CD4-positive, alpha-beta T cell treated with Interleukin-4 for 4 hours (primary cell): Measurements from ENCODE around the gene TAB2.

ENCODE experiments used
- DNase-seq: peaks from one replicate; pipeline ENCODE4 v3.0.0-alpha.2; 2020

The TAB2 gene

GRCh38 chr6:149313070-149313469, 4.4 kb upstream of the TAB2 start:
- no peak for DNase-seq

DNA sequence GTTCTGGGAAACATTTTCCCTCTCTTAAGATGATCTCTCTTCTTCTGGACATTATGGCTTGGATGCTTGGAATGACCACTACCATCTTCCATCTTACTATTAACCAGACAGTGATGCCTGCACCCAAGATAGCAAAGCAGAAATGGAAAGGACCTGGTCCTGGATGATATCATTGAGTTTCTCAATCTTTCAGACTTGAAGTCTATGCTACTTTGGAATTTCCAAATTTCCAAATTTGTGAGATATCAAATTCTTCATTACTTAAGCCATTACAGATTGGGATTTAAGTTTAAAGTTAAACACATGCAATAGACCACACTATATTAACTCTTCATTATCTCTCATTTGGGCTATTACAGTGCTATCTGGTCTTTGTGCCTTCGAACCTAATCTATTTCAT, 3.7 kb upstream of the TAB2 start:
- no peak for DNase-seq

DNA sequence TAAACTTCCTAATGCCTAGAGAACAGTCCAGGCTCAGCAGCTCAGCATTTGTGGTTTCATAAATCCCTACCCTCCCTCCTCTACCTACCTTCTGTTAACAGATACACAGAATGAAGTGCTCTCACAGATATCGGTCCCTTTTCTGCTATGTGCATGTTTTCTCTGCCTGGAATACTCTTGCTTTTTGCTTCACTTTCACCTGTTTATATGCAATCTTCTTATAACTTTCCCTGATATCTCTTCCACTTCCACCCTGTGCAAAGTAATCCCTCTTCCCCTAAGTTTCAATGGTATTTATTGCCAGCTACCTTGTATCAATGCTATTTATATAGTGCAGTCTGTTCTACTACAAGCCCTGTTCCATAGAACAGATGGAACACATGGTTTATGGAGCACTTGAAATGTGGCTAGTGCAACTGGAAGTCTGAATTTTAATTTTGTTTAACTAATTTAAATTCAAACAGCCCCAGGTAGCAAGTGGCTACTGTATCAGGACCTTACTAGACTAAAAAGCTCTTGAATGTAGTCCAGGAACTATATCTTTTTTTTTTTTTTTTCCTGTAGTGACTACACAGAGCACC, 3.1 kb upstream of the TAB2 start:
- DNase-seq: no peak

- DNase-seq: no peak
Observed at GRCh38 chr6:149316108-149316727, 1.3 kb upstream of the TAB2 start.

DNA sequence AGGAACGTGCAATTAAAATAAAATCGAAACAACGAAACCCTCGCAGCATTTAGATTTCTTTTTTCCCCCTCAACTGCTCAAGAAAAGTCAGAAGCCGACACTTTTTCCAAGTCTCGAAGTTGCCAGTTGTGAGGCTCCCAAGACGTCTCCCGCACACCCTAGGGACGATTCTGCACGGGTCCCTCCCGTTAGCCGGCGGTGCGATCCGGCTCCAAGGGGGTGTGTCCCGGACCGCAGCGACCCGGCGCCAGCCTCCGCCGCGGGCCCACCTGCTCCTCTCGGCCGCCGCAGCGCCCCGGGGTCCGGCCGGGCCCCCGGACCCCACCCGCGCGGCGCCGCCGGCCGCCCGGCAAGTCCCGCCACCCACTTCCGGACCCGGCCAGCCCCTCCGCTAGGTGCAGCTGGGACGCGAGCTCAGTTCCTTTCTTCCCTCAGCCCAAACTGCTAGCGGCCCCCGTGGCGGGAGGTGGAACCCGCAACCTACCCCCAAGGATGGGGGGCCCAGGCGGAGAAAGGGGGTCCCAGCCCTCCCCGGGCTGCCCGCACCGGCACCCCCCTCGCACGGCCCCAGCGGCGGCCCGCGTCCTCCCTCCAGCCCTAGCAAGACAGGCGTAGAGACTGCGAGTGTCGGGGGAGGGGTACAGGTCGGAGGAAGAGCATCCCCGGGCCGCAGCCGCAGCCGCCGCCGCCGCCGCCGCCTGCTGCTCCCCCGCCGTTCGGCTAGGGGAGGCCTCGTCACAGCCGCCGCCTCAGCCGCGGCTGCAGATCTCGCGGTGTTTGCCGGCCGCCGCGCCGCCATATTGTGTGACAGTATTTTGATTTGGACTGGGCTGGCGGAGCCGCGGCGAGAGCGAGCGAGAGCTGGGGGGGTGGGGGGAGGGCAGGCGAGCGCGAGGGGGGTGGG, 520 bp upstream of the TAB2 start:
- DNase-seq: peak; percentile 95

- DNase-seq: peak; percentile 81
Observed at GRCh38 chr6:149318581-149319286, 1.2 kb downstream of the TAB2 start.

GRCh38 chr6:149319422-149319821, 1.9 kb downstream of the TAB2 start:
- DNase-seq: peak; percentile 78

DNA sequence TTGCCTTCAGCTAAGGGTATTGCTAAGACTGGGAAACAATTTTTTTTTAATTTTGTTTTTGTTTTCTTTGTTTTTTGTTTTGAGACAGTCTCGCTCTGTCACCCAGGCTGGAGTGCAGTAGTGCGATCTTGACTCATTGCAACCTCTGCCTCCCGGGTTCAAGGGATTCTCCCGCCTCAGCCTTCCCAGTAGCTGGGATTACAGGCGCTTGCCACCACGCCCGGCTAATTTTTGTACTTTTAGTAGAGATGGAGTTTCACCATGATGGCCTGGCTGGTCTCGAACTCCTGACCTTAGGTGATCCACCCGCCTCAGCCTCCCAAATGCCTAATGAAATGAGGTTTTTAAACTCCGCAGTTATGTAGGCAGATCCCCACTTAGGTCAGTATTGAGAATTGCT, 2.5 kb downstream of the TAB2 start:
- DNase-seq: peak; percentile 37

- DNase-seq: no peak
Observed at GRCh38 chr6:149320796-149321195, 3.3 kb downstream of the TAB2 start.

GRCh38 chr6:149323353-149323752, 5.8 kb downstream of the TAB2 start:
- DNase-seq: no peak

- DNase-seq: no peak
Observed at GRCh38 chr6:149323925-149324324, 6.4 kb downstream of the TAB2 start.

DNA sequence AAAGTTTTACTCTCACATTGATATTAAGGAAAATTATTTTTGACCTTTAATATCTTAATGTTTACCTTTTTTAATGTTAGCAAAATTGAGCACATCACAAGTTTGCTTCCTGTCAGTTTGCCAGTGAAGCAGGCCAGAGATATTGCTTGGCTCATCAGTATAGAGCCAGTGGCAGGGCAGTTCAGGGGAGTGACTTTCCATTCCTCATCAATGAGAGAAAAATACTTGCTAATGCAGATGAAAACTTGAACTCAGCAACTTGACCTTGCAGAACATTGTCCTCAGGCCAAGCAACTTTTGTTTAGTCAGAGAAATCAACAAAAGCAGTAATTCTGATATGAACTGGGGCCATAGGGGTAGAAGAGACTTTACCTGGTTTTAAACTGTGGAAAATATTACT, 6.9 kb downstream of the TAB2 start:
- peak; percentile 39 for DNase-seq

DNA sequence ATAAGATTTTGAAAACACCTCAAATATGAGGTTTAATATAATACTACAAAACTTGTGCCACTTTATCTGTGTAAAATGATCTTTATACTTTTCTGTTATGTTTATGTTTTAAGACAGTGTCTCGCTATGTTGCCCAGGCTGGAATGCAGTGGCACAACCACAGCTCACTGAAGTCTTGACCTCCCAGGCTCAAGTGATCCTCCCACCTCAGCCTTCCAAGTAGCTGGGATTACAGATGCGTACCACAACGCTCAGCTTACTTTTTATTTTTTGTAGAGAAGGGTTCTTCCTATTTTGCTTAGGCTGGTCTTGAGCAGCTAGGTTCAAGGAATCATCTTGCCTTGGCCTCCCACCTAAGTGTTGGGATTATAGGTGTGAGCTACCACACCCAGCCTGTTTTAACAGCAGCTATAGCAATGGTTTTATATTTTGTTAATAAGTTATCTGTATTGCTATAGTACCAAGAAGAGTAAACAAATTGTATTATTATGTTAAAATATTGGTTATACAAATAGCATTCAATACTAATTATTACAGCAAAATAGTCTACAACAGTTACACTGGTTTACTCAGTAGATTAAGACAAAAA, 8.2 kb downstream of the TAB2 start:
- no peak for DNase-seq

- no peak for DNase-seq
Observed at GRCh38 chr6:149327638-149328037, 10.1 kb downstream of the TAB2 start.

GRCh38 chr6:149328083-149328482, 10.6 kb downstream of the TAB2 start:
- DNase-seq: no peak

DNA sequence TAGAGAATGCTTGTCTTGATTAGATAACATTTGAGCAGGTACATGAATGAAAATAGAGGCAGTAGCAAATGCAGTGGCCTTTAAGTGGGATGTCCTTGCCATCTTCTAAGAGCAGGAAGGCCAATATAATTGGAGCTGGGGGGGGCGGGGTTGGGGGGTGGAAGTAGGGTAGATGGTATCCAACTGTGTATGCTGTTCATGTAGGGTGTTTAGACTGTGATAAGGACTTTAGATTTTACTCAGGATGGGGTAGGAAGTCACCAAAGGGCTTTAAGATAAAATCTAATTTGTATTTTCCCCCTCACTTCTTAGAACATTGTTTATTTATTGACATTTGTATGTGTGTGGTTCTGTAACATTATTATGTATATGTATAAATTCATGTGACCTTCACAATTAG, 12.0 kb downstream of the TAB2 start:
- DNase-seq: no peak

- no peak for DNase-seq
Observed at GRCh38 chr6:149330133-149330532, 12.6 kb downstream of the TAB2 start.

GRCh38 chr6:149331043-149331807, 13.7 kb downstream of the TAB2 start:
- no peak for DNase-seq

DNA sequence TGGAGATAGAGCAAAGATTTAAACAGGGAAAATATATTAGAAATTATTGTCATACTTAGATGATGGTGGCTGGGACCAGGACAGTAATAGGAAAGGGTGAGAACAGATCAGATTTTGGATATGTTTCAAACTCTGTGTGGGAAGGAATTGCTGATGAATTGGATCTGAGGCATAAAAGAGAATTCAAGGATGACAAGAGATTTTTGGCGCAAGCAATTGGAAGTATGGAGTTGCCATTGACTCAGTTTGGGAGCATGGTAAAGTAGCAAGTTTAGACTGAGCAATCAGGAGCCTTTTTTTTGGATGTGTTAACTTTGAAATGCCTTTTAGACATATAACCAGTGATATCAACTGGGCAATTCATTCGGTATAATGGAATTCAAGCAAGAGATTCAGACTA, 14.4 kb downstream of the TAB2 start:
- no peak for DNase-seq

GRCh38 chr6:149332602-149333265, 15.2 kb downstream of the TAB2 start:
- DNase-seq: no peak

DNA sequence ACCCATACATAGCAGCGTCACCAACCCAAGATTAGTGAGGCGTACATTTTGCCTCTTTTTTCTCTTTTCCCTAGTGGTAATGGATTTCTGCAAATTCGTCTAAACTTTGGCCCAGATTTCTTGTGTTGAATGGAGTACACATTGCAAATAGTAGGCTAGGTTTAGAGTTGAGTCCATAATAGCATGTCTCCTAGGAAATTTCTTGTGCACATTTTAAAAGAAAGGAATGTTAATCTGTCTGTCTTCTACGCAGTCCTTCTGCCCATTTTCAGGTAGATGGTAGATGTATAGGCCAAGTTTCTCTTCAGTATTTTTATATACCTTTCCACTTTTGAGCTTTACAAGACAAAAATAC, 15.7 kb downstream of the TAB2 start:
- no peak for DNase-seq

GRCh38 chr6:149334201-149334600, 16.7 kb downstream of the TAB2 start:
- no peak for DNase-seq
